ENCODE results near the gene MBD6. TPM values are rescaled to one million over a fixed set of nuclear protein-coding genes. Genes with fewer than 3 reads are reported as not detected.
"Not testable (repeated sequence)": the region's sequence is repeated elsewhere in the genome, so short reads cannot be mapped to it uniquely, and the experiment has no call there.

Gene MBD6
- total RNA-seq, 1 experiment from 2014 or later = 6.8 TPM

- no peak for DNase-seq (ENCODE audit: low read depth, low spot score)
- in situ Hi-C loops (cut with HindIII; ENCODE audit: low pct_unique_long_range_greater_than_20kb, low sequenced_read_pairs) = no loop called here
Measured at GRCh38 chr12:57511588-57512325, 10.9 kb upstream of the MBD6 start.

GRCh38 chr12:57512665-57513064 lies 10.0 kb upstream of the MBD6 start:
- in situ Hi-C loops (cut with HindIII; ENCODE audit: low pct_unique_long_range_greater_than_20kb, low sequenced_read_pairs) = no loop called here

GRCh38 chr12:57513266-57513665 lies 9.4 kb upstream of the MBD6 start:
- no peak for DNase-seq (ENCODE audit: low read depth, low spot score)
- in situ Hi-C loops (cut with HindIII; ENCODE audit: low pct_unique_long_range_greater_than_20kb, low sequenced_read_pairs) = no loop called here

More at GRCh38 chr12:57512665-57513064, 10.0 kb upstream of the MBD6 start:
- DNase-seq (ENCODE audit: low read depth, low spot score) = no peak

- in situ Hi-C loops (cut with HindIII; ENCODE audit: low pct_unique_long_range_greater_than_20kb, low sequenced_read_pairs); DNase-seq (ENCODE audit: low read depth, low spot score): not testable (repeated sequence)
Measured at GRCh38 chr12:57513677-57514076, 8.9 kb upstream of the MBD6 start.

- DNase-seq (ENCODE audit: low read depth, low spot score); in situ Hi-C loops (cut with HindIII; ENCODE audit: low pct_unique_long_range_greater_than_20kb, low sequenced_read_pairs): not testable (repeated sequence)
Measured at GRCh38 chr12:57514246-57514645, 8.4 kb upstream of the MBD6 start.

- in situ Hi-C loops (cut with HindIII; ENCODE audit: low pct_unique_long_range_greater_than_20kb, low sequenced_read_pairs) = no loop called here
Measured at GRCh38 chr12:57514720-57515407, 7.8 kb upstream of the MBD6 start.

GRCh38 chr12:57515408-57515933 lies 7.2 kb upstream of the MBD6 start:
- in situ Hi-C loops (cut with HindIII; ENCODE audit: low pct_unique_long_range_greater_than_20kb, low sequenced_read_pairs) = no loop called here
- no peak for DNase-seq (ENCODE audit: low read depth, low spot score)

More at GRCh38 chr12:57514720-57515407, 7.8 kb upstream of the MBD6 start:
- DNase-seq (ENCODE audit: low read depth, low spot score) = peak; percentile 23

- in situ Hi-C loops (cut with HindIII; ENCODE audit: low pct_unique_long_range_greater_than_20kb, low sequenced_read_pairs) = no loop called here
- DNase-seq (ENCODE audit: low read depth, low spot score) = peak; percentile 22
Measured at GRCh38 chr12:57515934-57516541, 6.6 kb upstream of the MBD6 start.

- no peak for DNase-seq (ENCODE audit: low read depth, low spot score)
- in situ Hi-C loops (cut with HindIII; ENCODE audit: low pct_unique_long_range_greater_than_20kb, low sequenced_read_pairs) = no loop called here
Measured at GRCh38 chr12:57516617-57517153, 5.9 kb upstream of the MBD6 start.

GRCh38 chr12:57517187-57517586 lies 5.4 kb upstream of the MBD6 start:
- DNase-seq (ENCODE audit: low read depth, low spot score) = no peak

GRCh38 chr12:57517718-57518117 lies 4.9 kb upstream of the MBD6 start:
- in situ Hi-C loops (cut with HindIII; ENCODE audit: low pct_unique_long_range_greater_than_20kb, low sequenced_read_pairs); DNase-seq (ENCODE audit: low read depth, low spot score): not testable (repeated sequence)

More at GRCh38 chr12:57517187-57517586, 5.4 kb upstream of the MBD6 start:
- in situ Hi-C loops (cut with HindIII; ENCODE audit: low pct_unique_long_range_greater_than_20kb, low sequenced_read_pairs) = no loop called here

GRCh38 chr12:57518176-57518919 lies 4.3 kb upstream of the MBD6 start:
- no peak for DNase-seq (ENCODE audit: low read depth, low spot score)
- in situ Hi-C loops (cut with HindIII; ENCODE audit: low pct_unique_long_range_greater_than_20kb, low sequenced_read_pairs) = no loop called here

- in situ Hi-C loops (cut with HindIII; ENCODE audit: low pct_unique_long_range_greater_than_20kb, low sequenced_read_pairs) = no loop called here
- DNase-seq (ENCODE audit: low read depth, low spot score) = peak; percentile 46
Measured at GRCh38 chr12:57518920-57519795, 3.5 kb upstream of the MBD6 start.

GRCh38 chr12:57519796-57520052 lies 2.9 kb upstream of the MBD6 start:
- DNase-seq (ENCODE audit: low read depth, low spot score) = peak; percentile 52
- in situ Hi-C loops (cut with HindIII; ENCODE audit: low pct_unique_long_range_greater_than_20kb, low sequenced_read_pairs) = no loop called here

- in situ Hi-C loops (cut with HindIII; ENCODE audit: low pct_unique_long_range_greater_than_20kb, low sequenced_read_pairs) = no loop called here
- DNase-seq (ENCODE audit: low read depth, low spot score) = peak; percentile 99
Measured at GRCh38 chr12:57520053-57520818, 2.4 kb upstream of the MBD6 start, which contains the start of gene DDIT3. Gene DDIT3 (minus strand): TSS chr12:57520514. CDS start chr12:57517406, 3,108 bp downstream.

- in situ Hi-C loops (cut with HindIII; ENCODE audit: low pct_unique_long_range_greater_than_20kb, low sequenced_read_pairs) = no loop called here
- peak; percentile 67 for DNase-seq (ENCODE audit: low read depth, low spot score)
Measured at GRCh38 chr12:57521525-57522010, 1.1 kb upstream of the MBD6 start.
